GOT3 (cell line): ENCODE results near the gene TATDN3.
"Not testable (repeated sequence)": the region's sequence is repeated elsewhere in the genome, so short reads cannot be mapped to it uniquely, and the experiment has no call there.

ENCODE experiments used
- DNase-seq: peaks from one replicate; lab custom pipeline; 2025; ENCODE audit warnings: mixed read lengths; lab: John Stamatoyannopoulos, UW

TATDN3 gene

DNA sequence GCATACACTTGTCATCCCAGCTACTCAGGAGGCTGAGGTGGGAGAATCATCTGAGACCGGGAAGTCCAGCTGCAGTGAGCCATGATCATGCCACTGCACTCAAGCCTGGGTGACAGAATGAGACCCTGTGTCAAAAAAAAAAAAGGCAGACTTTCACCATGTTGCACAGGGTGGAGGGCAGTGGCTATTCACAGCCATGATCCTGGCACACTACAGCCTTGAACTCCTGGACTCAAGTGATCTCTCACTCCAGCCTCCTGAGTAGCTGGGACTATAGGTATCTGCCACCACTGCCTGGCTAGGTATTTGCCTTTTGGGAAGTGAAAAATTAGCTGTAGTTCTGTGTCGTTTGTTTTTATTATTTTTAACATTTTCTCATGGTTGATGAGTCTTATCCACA lies 36.7 kb downstream of the TATDN3 start:
- no peak for DNase-seq

DNA sequence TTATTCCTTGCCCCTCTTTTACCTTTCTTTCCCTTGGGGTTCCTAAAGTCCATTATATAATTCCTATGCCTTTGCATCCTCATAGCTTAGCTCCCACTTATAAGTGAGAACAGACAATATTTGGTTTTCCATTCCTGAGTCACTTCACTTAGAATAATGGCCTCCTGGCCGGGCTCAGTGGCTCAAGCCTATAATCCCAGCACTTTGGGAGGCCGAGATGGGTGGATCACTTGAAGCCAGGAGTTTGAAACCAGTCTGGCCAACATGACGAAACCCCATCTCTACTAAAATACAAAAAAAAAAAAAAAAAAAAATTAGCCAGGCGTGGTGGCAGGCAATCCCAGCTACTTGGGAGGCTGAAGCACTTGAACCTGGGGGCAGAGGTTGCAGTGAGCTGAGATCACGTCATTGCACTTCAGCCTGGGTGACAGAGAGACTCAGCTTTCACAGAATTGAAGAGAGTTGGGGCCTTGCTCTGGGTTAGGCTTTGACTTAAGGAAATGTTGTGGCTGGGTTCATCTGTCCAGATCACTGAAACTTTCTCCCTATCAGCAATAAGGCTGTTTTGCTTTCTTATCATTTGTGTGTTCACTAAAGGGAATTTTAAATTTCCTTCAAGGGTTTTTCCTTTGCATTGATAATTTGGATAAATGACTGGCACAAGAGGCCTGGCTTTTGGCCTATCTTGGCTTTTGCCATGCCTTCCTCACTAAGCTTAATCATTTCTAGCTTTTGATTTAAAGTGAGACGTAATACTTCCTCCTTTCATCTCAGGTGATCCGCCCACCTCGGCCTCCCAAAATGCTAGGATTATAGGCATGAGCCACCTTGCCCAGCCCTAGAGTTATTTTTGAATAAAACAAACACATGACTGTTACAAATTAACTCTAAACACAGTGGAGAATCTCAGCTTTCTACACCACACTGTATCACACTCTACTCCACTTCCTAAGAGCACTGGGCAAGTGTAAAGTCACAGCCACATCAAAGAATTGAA lies 41.8 kb downstream of the TATDN3 start:
- DNase-seq: not testable (repeated sequence)

DNA sequence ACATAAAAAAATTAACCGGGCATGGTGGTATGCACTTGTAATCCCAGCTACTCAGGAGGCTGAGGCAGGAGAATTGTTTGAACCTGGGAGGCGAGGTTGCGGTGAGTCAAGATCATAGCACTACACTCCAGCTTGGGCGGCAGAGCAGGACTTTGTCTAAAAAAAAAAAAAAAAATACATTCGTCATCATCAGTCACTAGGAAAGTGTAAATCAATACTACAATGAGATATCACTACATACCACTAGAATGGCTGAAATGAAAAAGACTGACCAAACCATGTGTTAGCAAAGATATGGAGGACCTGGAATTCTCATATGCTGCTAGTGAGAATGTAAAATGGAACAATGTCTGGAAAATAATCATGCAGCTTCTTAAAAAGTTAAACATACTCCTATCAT lies 46.5 kb downstream of the TATDN3 start:
- DNase-seq: no peak

DNA sequence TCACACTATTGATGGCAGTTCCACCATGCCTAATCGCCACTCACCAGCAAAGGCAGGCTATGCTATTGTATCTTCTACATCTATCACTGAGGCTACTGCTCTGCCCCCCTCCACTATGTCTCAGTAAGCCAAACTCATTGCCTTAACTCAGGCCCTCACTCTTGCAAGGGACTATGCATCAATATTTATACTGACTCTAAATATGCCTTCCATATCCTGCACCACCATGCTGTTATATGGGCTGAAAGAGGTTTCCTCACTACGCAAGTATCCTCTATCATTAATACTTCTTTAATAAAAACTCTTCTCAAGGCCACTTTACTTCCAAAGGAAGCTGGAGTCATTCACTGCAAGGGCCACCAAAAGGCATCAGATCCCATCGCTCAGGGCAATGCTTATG lies 52.8 kb downstream of the TATDN3 start:
- not testable (repeated sequence) for DNase-seq

DNA sequence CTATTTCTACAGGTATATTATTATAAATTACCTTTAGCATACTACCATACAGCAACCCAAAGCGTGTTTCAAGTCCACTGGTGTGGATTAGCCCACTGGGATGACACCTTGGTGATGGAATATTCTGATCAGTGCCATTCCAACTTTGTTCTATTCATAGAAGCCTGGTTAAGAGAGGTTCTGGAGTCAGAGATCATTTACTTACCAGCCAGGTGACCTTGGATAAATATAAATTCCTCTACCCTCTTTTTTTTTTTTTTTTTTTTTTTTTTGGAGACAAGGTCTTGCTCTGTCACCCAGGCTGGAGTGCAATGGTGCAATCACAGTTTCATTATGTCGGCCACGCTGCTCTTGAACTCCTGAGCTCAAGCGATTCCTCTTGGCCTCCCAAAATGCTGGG lies 55.9 kb downstream of the TATDN3 start, which contains the start of gene SPATA45:
Gene SPATA45 (minus strand): TSS at position 101 of the 400 bp plus-strand sequence. CDS start 11,500 bp downstream, outside the sequence.
- no peak for DNase-seq

DNA sequence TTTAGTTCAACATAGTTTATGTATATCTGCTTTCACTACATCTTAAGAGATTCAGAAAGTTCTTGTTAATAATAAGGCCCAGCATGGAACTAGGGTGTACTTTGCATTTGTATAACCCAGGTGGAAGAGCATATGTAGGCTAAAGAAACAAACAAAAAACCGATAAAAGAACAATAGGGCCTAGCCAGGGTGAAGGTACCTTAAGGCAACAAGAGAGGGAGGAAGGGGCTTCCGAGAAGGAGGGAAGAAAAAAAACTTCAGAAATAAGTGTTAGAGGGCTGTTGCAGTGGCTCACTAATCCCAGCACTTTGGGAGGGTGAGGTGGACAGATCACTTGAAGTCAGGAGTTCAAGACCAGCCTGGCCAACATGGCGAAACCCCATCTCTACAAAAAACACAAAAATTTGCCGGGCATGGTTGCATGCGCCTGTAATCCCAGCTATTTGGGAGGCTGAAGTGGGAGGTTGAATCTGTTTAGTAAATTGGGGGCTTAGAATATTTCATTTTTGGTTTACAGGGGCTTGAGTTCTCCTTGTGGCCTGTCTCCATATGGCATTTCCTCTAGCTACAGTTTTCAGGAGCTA lies 60.5 kb downstream of the TATDN3 start:
- no peak for DNase-seq

DNA sequence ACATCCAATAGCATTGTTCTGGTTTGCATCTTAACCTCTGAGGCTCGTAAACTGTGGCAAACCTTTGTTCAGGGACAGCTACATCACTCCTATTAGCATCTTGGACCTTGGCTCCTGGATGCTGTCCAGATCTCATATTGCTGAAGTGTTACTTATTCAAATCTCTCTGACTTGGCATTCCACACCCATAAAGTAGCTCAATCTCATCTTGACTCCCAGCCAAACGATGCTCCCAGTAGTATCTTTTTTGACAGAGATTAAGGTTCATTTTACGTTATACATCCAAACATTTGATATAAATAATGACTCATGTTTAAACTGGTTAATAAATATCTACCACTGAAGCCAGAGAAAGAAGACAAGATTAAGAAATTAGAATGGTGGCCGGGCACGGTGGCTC lies 62.0 kb downstream of the TATDN3 start:
- no peak for DNase-seq

DNA sequence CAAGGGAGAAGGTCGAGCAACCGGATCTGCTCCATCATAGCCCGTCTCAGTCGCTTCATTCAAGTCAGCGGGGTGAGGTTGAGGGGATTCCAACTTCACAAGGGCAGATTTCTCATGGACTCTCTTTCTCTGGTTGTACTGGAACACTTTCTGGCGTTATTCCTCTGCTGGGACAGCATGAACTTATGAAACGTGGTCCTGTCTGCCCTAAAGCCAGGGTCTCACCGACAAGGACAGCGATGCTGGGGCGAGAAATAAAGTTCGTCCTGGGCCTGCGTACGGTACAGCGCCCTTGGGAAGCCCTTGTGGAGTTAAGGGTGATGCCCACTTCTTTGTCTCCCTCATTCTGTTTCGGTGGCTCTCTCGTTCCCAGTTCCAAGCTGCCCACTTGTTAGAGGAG lies 65.1 kb downstream of the TATDN3 start:
- no peak for DNase-seq

DNA sequence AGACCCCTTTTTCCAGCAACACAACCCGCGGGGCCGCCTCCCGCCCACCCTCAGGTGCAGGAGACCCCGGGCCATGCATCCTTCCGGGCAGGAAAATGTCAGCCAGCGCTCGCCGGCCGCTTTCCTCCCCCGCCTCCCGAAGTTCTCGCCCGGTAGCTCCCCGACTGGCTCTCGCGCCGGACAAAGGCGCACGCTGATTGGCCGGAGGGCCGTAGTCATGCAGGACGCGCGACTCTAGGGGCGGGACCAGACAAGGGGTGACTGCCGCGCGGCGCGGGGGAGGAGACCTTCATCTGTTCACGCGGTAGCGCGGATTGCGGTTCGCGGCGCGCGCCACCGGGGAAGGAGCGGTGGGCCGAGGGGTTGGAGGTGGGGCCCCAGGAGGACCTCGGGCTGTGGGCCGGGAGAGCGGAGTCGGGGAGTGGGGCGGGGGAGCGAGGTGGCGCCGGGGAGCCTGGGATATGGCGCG lies 66.3 kb downstream of the TATDN3 start, which contains the start of gene FLVCR1:
Gene FLVCR1 (plus strand): TSS at position 284 of the 469 bp plus-strand sequence. CDS start 178 bp downstream, at position 462.
- peak; percentile 62 for DNase-seq

DNA sequence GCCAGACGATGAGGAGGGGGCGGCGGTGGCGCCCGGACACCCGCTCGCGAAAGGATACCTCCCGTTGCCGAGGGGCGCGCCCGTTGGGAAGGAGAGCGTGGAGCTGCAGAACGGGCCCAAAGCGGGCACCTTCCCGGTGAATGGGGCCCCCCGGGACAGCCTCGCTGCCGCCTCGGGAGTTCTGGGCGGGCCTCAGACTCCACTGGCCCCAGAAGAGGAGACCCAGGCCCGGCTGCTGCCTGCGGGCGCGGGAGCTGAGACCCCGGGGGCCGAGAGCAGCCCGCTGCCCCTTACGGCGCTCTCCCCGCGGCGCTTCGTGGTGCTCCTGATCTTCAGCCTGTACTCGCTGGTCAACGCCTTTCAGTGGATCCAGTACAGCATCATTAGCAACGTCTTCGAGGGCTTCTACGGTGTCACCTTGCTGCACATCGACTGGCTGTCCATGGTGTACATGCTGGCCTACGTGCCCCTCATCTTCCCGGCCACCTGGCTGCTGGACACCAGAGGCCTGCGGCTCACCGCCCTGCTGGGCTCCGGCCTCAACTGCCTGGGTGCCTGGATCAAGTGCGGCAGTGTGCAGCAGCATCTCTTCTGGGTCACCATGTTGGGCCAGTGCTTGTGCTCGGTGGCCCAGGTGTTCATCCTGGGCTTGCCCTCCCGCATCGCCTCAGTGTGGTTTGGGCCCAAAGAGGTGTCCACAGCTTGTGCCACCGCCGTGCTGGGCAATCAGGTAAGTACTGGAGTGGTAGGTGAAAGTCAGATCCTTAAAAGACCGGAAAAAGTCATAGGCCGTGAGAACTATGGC lies 67.0 kb downstream of the TATDN3 start:
- no peak for DNase-seq

DNA sequence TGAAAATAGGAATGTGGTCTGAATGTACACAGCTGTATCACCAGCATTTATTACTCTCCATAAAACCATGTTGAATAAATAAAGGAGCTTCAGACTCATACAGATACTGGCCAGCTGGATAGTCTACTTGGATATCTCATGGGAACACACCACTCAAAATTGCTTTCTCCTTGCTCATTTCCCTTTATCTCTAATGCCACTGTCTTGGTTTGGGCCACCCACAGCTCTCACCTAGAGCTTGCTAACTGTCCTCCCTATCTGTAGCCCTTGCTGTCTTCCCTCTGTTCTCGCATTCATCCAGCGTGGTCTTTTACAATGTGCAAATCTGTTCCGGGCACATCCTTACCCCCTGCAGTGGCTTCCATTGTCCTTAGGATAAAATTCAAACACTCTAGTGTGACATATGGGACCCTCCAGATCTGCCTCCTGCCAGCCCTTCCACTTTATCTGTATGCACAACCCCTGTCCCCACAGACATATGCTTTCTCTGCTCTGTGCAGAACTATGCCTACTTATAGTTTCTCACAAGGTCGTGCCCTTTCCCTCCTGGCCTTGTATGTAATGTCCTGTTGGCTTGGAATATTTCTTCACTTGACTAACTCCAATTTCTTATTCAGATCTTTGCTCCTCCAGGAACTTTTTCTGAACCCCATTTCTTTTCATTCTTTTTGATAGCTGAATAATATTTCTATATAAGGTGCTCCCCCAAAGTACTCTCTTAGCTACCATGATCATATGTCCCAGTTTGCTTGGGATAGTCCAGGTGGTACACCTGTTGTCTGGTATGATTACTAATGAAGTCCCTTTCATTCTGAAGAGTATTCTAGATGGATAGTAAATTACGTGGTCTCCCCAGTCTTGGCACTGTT lies 69.3 kb downstream of the TATDN3 start:
- DNase-seq: no peak

DNA sequence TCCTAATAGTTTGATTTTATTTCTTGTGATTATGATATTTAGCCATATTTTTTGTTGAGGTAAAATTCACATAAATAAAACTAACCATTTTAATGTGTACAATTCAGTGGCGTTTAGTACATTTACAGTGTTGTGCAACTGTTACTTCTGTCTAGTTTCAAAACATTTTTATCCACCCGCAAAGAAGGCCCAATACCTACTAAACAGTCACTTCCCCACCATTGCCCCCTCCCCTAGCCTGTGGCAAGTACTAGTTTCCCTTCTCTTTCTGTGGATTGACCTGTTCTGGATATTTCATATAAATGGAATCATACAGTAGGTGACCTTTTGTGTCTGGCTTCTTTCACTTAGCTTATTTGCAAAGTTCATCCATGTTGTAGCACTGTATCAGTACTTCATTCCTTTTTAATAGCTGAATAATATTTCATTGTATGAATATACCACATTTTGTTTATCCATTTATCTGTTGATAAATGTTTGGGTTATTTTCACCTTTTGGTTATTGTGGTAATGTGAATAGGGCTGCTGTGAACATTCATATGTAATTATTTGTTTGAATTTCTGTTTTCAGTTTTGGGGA lies 70.5 kb downstream of the TATDN3 start:
- no peak for DNase-seq

DNA sequence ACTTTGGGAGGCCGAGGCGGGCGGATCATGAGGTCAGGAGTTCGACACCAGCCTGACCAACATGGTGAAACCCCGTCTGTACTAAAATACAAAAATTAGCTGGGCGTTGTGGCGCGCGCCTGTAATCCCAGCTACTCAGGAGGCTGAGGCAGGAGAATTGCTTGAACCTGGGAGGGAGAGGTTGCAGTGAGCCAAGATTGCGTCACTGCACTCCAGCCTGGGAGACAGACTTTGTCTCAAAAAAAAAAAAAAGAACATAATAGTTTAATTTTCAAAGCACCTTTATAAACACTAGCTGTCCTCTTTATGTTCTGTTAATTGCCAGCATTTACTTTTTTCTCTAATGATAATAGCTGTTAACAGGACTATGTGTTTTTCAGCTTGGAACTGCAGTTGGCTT lies 71.7 kb downstream of the TATDN3 start:
- not testable (repeated sequence) for DNase-seq

DNA sequence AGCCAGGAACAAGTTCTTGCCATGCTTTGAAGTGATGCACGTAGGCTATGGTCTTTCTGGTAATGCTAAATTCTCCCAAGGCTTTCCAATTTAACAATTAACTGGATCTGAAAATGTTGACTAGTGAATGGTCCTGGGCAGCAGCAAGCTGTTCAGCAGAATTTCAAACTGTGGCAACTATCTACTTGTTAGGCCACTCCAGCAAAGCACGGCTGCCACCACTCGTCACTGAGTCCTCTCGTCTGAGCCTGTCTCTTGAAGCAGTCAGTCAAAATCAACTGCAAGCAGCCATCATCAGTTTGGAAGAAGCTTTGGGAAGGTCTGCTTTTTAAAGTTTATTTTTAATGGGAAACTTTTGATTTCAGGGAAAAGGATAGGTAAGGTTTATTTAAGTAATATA lies 72.5 kb downstream of the TATDN3 start:
- DNase-seq: no peak
